ENCODE measurements around the gene SERPINA9. TPM values are rescaled to one million over a fixed set of nuclear protein-coding genes. Genes with fewer than 3 reads are reported as not detected.
"Not testable (repeated sequence)": the region's sequence is repeated elsewhere in the genome, so short reads cannot be mapped to it uniquely, and the experiment has no call there.

The SERPINA9 gene, protein sequence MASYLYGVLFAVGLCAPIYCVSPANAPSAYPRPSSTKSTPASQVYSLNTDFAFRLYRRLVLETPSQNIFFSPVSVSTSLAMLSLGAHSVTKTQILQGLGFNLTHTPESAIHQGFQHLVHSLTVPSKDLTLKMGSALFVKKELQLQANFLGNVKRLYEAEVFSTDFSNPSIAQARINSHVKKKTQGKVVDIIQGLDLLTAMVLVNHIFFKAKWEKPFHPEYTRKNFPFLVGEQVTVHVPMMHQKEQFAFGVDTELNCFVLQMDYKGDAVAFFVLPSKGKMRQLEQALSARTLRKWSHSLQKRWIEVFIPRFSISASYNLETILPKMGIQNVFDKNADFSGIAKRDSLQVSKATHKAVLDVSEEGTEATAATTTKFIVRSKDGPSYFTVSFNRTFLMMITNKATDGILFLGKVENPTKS
- total RNA-seq (2014; rRNA removed; shearing (Covaris generic)), result not detected in 2 replicates
- polyA plus RNA-seq (2015; cell fraction: cytosol; rRNA removed), result not detected in 2 replicates
- polyA plus RNA-seq (2015; cell fraction: nucleus; rRNA removed), result not detected in 2 replicates

DNA sequence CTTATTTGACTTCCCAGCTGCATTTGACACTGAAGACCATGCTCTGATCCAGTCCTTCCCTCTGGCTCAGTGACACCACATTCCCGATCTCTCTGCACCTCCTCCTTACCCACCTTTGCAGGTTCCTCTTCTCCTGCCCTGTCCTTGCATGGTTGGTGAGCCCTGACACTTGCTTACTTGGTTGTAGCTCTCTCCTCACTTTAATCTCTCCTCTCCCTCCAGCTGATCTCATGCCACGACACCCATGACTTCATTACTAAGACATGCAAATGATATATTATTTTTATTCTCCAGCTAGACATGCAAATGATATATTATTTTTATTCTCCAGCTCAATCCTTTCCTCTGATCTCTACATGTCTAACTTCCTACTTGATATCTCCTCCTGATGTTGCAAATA is at the start of gene SERPINA9:
Gene SERPINA9, minus strand, starts transcription at position 175 of the 400 bp plus-strand sequence. CDS start 6,357 bp downstream, outside the sequence.
- DNase-seq (ENCODE audit: low read depth), result no peak

DNA sequence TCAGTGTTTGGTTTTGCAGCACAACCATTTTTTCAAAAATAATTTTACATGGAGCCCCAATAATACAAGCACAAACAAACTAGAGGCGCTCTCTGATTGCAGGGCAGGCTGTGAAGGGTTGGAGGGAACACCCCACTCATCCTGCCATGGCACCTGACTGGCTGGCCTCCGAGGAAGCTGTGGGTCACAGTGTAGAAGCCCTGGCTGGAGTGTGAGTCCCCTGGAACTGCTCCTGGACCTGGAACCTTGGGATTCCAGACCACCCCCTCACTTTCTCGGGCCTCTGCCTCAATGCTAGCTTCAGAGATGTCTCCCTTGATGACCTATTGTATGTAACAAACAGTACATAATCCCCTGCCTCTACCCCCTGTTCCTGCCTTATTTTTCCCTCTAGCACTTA is 48.1 kb upstream of the SERPINA9 start:
- no peak for DNase-seq (ENCODE audit: low read depth)

DNA sequence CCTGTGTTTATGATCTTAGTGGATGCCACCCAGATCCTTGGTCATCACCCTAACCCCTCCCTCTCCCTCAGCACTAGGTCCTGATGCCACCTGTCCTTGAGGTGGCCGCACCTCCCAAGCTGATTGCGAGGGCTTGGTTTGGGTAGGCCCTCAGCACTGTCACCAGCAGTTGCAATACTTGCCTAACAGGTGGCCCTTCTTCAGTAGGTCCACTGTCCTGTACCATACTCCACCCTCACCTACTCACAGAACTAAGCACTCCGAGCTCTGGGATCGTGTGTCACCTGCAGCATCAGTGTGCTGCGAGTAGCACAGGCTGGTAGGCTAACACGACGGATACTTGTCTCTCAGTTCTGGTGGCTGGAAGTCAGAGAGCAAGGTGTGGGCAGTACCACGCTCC is 47.3 kb upstream of the SERPINA9 start:
- no peak for DNase-seq (ENCODE audit: low read depth)

DNA sequence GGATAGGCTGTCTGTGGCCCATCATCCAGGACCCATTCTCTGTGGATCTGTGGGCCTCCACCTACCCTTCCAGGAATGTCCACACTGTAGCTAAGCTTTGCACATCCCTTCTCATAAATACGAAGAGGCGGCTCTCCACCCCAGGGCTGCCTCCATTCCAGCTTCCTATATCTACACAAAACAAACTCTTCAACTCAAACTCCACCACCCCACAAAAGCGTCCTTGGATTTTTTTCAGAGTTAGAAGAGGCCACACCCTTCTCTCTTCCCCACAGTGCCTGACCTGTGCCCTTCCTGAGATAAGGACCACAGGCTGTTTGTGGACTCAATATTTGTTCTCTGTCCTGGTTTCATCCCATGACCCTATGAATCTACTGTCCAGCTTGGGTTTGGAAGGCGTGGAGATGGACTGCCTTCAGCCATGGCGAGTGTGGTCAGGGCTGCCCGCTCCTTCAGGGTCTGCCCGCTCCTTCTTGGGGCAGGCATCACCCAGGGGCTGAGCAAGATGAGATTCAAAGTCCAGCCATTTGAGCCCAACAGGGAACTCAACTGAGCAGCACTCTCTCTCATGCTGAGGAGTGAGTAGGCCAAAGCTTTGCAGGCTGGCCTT is 46.2 kb upstream of the SERPINA9 start:
- no peak for DNase-seq (ENCODE audit: low read depth)

DNA sequence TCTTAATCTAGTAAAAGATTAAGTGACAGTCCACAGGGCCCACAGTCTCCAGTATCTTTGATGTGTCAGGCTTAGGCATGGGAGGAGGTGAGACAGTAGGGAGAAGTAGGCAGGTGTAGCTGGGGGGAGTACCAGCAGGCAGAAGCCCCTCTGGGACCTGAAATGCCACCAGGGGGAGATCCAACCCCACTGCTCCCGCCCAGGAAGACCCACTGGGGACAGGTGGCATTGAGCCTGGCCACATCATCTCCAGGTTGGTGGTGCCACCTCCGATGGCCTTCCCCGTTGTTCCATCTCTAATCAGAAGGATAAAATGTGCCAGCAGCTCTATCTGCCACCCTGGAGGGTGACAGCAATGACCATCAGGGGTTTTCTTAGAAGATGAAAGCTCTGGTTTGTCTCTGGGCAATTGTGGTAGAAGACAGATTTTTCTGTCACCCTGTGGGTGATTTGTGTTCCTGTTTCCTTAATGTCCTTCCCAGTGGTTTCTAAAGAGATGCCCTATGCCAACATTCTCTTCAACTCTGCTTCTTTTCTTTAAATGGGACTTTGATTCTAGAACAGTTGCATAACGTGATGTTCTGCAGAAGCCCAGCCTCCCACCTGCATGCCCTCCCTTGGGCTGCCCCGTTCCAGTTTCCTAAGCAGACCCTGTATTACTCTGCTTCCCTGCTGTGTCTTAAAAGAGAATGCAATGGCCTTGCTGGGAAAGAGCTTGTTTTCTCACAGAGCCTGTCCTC is 45.5 kb upstream of the SERPINA9 start:
- DNase-seq (ENCODE audit: low read depth), result no peak

DNA sequence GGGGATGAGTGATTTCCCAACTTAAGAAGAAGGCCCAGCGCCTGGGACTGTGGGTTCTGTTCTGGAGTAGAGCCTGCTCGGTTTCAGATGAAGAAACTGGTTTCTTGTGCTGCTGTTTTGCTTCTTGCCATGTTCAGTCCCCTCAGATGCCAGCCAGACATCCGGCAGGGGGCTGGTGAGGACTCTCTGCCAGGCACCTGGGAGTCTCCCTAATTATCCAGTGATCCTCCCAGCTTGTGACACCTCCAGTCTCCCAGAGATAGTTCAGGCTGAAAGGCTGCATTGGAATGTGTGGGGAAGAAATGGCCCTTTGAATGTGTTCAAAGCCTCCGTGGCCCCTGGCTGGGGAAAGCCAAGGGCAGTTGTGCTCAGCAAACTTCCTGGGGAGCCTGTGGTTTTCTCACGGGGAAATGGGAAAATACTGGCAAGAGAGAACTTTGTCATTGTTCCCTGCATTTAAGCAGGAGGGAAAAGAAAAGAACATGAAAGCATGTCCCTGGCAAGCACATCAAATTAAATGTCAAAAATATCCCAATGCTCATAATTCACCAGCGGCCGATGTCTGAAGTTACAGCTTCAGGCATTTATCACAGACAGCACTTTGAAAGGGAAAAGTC is 41.8 kb upstream of the SERPINA9 start:
- no peak for DNase-seq (ENCODE audit: low read depth)

DNA sequence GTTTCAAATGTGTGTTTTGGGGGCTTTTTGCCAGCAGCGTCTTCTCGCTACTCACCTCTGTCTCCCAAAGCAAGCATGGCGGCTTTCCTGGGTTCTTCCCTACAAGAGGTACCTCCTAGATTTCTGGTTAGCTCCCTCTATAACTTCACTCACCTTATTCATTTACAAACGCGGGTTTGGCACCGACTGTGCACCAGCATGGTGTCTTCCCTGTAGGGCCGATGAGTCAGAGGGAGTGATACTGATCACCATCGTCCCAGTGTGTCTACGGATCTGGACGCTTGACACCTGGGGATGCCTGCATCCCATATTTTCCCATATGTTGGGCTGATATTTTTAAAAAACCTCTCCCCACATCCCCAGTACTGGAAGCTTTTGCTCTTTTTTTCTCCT is 41.2 kb upstream of the SERPINA9 start:
- DNase-seq (ENCODE audit: low read depth), result no peak

DNA sequence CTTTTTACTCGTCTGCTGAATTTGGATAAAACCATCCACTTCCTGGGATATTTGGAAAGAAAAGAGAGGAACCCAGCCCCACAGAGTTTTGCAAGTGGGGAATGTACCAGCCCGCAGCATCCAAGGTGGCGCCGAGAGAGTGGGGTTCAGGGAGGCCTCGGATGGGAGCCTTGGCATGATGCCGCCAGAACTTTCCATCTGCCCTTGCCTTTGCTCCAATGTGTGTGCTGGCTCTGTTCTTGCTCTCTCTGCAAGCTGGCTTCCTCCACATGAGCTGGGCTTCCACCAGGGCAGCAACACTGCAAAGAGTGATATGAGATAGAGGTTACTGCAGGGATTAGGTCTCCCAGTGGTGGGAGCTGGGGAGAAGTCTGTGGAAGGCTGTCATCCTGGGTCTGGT is 39.9 kb upstream of the SERPINA9 start:
- DNase-seq (ENCODE audit: low read depth), result no peak

DNA sequence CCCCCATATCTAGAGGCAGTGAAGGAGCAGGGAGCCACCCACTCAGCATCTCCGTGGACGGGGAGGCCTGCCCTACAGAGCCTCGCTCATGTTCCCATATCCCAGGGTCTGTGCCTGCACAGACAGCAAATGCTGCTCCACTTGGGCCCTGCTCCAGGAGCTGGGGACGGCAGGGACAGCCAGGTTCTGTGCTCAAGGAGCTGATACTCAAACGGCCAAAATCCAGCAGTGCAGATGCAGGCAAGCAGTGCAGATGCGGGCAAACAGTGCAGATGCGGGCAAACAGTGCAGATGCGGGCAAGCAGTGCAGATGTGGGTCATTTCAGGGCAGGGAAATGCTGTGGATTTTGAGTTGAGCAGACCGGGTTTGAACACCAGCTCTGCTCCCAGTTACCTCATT is 39.4 kb upstream of the SERPINA9 start:
- no peak for DNase-seq (ENCODE audit: low read depth)

DNA sequence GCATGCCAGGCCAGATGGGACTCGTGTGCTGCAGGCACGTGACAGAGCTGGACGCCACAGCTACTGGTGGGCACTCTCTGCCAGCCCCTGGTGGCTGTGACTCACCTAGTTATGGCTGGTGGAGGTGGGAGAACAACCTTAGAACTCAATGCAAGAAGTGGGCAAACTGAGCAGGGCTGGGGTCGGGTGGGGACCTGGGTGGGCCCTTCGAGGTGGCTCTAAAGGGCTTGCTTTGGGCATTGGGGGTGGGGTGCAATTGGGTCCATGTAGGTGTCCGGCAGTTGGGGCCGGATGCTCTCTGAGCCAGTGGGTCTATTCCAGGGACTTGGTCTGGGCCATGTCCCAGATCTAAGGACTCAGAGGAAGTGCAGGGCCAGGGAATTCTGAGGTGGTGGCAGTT is 38.4 kb upstream of the SERPINA9 start:
- DNase-seq (ENCODE audit: low read depth), result no peak

DNA sequence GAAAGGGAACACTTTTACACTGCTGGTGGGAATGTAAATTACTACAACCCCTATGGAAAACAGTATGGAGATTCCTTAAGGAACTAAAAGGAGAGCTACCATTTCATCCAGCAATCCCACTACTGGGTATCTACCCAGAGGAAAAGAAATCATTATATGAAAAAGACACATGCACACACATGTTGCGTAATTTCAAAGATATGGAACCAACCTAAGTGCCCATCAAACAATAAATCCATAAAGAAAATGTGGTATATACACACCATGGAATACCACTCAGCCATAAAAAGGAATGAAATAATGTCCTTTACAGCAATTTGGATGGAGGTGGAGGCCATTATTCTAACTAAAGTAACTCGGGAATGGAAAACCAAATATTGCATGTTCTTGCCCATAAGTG is 34.5 kb upstream of the SERPINA9 start:
- DNase-seq (ENCODE audit: low read depth), result not testable (repeated sequence)

DNA sequence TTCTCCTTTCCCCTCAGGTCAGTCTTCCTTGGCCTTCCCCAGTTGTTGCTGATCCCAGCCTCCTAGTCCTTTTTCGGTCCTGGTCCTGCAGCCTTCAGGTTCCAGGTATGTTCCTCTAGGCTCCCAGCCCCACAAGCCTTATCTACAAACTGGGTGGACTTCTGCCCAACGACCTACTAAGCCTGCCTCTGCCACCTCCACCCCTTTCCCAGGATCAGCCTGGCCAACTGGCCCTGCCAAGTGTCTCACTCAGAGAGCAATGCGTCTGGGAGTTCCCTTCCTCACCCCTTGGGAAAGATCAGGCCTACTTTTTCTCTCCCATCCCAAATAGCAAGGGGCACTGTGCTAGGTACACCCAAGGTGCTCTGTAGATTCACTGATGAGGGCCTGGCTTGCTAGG is 33.4 kb upstream of the SERPINA9 start, which contains the start of gene SERPINA12:
Gene SERPINA12, minus strand, starts transcription at position 114 of the 400 bp plus-strand sequence. CDS start 11,072 bp downstream, outside the sequence.
- no peak for DNase-seq (ENCODE audit: low read depth)

DNA sequence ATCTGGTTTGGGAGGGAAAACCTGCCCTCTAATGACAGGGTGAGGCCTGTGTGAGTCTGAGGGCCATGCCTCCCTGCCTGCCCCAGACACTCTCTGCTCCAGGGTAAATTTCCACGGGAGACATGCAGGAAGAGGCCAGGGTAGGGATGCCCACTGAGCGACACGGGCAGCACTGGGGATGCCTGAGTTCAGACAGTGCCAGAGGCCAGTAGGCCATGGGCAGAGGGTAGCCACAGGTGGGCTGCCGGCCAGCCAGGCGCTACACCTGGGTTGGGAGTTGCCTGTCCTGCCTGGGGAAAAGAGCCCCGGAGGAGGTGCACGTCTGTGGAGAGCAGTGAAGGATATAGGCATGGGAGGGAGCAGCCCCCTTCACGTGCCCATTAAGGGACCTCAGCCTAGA is 29.6 kb upstream of the SERPINA9 start:
- no peak for DNase-seq (ENCODE audit: low read depth)

DNA sequence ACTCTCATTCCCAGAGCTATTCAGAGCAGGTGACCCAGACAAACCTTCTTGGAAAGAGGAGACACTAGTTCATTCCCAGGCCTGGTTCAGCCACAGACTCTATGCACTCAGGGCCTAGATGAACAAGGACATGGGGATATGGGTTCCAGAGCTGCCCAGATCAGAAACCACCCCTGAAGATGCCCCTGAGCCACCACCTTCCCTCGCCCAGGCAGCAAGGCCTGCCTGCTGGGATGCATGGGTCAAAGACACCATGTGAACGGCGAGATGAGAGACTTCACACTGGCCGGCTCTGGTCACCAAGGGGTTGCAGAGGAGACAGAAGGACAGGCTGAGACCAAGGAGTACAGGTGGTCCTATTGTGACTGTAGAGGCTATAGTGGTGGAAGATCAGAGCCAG is 29.2 kb upstream of the SERPINA9 start:
- DNase-seq (ENCODE audit: low read depth), result no peak

DNA sequence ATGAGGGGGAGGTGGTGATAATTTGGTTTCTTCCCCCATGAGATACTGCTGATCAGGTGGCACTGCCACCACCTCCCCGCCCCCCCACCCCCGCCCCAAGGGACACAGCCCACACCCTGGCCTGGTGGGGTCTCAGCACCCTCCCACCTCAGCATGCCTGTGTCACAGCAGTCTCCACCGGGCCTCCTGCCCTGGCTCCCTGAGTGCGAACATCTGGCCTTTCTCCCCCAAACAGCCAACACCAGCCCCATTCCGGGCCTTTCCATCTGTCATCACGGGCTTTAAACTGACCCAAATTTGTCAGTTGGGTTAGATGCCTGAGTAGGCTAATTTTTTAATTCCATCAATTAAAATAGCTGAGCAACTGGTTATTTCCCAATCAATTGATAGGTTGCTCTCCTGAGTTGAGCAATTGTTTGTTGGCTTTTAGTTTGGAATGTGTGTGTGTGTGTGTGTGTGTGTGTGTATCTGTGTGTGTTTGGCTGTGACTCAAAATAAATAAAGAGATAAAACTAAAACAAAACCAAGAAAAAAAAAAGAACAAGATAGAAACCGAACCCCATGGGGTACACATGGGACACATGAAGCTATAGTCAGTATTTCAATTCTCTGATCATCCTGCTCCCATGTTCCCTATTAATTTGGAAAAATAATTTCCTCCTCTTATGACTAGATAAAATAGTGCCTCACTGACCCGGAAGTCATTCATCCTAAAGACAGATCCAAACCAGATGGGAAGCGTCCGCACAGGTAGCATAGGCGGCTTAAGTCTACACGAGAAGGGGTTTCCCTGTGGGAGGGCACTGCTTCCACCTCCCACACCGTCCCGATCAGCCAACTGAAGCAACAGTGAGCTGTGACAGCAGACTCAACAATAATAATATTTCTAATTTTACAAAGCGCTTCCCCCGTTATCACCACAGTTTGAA is 25.9 kb upstream of the SERPINA9 start:
- DNase-seq (ENCODE audit: low read depth), result no peak

DNA sequence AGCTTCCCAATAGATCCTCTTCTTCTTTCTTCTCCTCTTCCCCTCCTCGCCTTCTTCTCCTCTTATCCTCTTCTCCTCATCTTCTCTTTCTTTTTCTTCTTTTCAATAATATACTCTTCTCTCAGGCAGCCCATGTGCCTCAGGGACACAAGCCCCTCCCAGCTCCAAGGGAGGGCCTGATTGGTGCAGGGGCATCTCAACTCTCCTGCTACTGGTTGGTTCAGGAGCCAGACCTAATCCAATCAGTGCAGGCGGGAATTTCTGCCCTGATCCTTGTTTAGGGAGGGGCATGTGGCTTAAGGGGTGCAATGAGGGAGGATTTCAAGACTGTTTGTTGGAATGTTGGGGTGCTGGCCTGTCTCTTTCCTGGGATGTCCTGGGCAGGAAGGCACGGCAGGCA is 24.3 kb upstream of the SERPINA9 start:
- no peak for DNase-seq (ENCODE audit: low read depth)

DNA sequence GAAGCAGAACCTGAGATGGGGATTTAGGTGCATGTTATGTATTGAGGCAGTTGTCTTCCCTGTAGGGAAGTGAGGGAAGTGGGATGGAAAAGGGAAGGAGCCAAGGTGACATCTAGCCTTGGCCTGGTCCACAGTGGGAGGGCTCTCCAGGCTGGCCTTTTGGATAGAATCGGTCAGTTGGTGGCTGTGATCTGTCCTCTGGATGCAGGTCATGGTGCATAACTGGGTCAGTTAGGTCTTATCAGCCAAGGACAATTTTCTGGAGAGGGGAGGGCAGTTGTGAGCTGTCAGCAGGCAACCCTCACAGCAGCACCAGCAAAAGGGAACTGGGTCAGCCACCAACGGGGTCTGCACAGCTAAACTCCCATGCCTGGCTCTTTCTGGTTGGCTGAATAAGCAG is 23.7 kb upstream of the SERPINA9 start:
- DNase-seq (ENCODE audit: low read depth), result no peak

DNA sequence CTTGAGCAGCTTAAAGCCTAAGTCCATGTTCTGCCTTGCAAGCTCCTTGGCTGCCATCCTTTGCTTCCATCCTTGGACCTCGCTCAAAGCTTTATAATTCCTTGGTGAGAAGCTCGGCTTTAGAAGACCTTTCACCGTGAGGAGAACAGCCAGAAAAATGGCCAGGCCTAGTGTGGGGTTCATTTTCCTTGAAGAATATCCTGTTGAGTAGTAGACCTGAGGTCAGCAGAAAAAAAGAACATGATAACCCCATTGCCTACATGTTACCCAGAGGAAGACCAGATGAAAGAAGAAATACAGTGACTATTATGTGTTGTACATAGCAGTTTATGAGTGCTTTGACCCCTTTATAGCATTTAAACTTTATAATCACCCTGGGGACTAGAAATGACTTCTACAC is 22.2 kb upstream of the SERPINA9 start:
- DNase-seq (ENCODE audit: low read depth), result no peak

DNA sequence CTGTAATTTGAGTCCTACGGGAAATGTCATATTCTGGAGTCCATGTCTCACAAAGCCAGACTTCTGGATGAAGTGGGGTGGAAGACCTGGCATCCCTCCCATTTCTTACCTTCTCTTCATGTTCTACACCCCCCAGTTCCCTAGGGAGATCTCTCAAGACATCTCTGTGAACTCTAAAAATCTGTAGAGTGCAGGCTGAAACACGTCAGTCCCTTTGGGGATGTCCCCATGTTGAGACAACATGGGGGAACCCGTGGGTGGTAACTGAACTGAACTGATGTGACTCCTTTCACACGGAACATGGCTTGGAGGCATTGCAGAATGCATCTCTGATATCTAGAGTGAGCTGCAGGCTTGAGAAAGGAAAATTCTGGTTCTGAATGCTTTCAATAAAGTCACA is 18.1 kb upstream of the SERPINA9 start:
- no peak for DNase-seq (ENCODE audit: low read depth)

DNA sequence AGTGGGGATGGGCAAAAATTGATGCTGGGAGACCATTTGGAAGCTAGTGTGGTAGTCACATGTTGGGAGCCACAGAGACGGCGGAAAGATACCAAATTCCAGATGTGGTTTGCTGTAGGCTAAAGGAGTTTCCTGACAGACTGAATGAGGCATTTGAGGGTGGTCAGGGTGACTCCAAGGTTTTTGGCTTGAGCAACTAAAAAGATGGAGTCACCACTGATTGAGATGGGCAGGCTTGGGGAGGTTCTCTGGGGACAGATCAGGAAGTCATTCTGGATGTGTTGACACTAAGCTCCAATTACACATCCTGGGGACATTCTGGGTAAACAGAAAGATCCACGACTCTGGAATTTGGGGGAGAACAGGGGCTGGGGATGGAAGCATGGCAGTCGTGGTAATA is 15.5 kb upstream of the SERPINA9 start:
- DNase-seq (ENCODE audit: low read depth), result no peak

All from HT1080 (cell line).